GM19043 (cell line): ENCODE measurements around the gene DNAAF3.
"Not testable (repeated sequence)": the region's sequence is repeated elsewhere in the genome, so short reads cannot be mapped to it uniquely, and the experiment has no call there.

Experiments used
- ATAC-seq: cut with Tn5 transposase; IDR thresholded peaks from one replicate; pipeline ENCODE4 v1.9.1; 2021; ENCODE audit warnings: low read depth; ENCODE audit not compliant: unreplicated experiment

The DNAAF3 gene

GRCh38 chr19:55155784-55156183, 10.6 kb downstream of the DNAAF3 start:
- not testable (repeated sequence) for ATAC-seq

- ATAC-seq = no peak
These were observed 12.7 kb downstream of the DNAAF3 start for GRCh38 chr19:55153652-55154264.

- ATAC-seq = no peak
These were observed 14.4 kb downstream of the DNAAF3 start for GRCh38 chr19:55152017-55152416.

- ATAC-seq = no peak
These were observed 17.1 kb downstream of the DNAAF3 start, which contains the start of gene TNNT1 for GRCh38 chr19:55149078-55150003. TSS of gene TNNT1 (minus strand) at chr19:55149206. CDS start at chr19:55147157, 2,049 bp downstream.

- no peak for ATAC-seq
These were observed 18.7 kb downstream of the DNAAF3 start for GRCh38 chr19:55147545-55148251.

- ATAC-seq = no peak
These were observed 19.6 kb downstream of the DNAAF3 start for GRCh38 chr19:55146705-55147273.

GRCh38 chr19:55146078-55146704, 20.2 kb downstream of the DNAAF3 start:
- ATAC-seq = no peak

GRCh38 chr19:55145232-55145631, 21.2 kb downstream of the DNAAF3 start:
- no peak for ATAC-seq

- no peak for ATAC-seq
These were observed 24.7 kb downstream of the DNAAF3 start for GRCh38 chr19:55141696-55142095.

GRCh38 chr19:55137915-55138314, 28.5 kb downstream of the DNAAF3 start:
- ATAC-seq = no peak

- ATAC-seq = no peak
These were observed 29.9 kb downstream of the DNAAF3 start for GRCh38 chr19:55136399-55137102.

- ATAC-seq = no peak
These were observed 31.7 kb downstream of the DNAAF3 start for GRCh38 chr19:55134736-55135135.

- ATAC-seq = no peak
These were observed 32.6 kb downstream of the DNAAF3 start for GRCh38 chr19:55133639-55134444.

- no peak for ATAC-seq
These were observed 33.8 kb downstream of the DNAAF3 start for GRCh38 chr19:55132453-55133129.

- no peak for ATAC-seq
These were observed 35.0 kb downstream of the DNAAF3 start for GRCh38 chr19:55131421-55131820.

GRCh38 chr19:55119053-55119452, 47.4 kb downstream of the DNAAF3 start:
- no peak for ATAC-seq

GRCh38 chr19:55118401-55118991, 47.9 kb downstream of the DNAAF3 start:
- ATAC-seq = no peak
